ENCODE data around the gene CPSF7. TPM values are rescaled to one million over a fixed set of nuclear protein-coding genes. Genes with fewer than 3 reads are reported as not detected.

CPSF7 gene
- total and polyA plus RNA-seq, 10 of the 15 experiments (the other 5 are each of a cell fraction or from before 2014, with no cell fraction given): 14.9 to 93.1 (median 60.9) TPM

DNA sequence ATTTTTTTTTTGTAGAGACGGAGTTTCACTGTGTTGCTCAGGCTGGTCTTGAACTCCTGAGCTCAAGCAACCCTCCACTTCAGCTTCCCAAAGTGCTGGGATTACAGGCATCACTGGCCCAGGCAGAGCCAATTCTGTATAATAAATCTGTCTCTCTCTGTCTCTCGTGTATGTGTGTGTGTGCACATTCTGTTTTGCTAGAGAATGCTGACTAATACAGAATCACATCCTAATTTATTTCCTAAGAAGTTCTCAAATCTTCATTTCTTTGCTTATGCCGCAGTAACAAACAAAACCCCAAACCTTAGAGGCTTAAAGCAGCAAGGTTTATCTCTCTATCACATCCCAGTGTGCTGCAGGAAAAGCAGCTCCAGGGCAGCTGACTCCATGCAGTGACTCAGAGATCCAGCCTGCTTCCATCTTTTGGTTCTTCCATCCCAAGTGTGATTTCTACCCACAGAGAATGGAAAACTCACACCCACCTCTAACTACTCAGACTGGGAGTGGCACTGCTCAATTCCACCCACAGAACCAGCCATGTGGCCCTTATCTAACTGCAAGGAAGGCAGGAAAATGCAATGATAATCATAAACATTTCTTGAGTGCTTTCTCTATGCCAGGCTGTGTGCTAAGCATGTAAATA lies 43.7 kb upstream of the CPSF7 start:
- Histone ChIP-seq H3K9me3 (replicated peaks; ENCODE audit: control insufficient read depth, insufficient read depth, low read length) (no peaks in the 10 kb centered on the region), H3K27me3 (replicated peaks in 1 of 2; ENCODE audit: control insufficient read depth in 2 of 2, insufficient read depth in 2 of 2, low read length in 1 of 2) (no peaks in the 10 kb centered on the region), H3K4me1 (ENCODE audit: control insufficient read depth, insufficient read depth, low read length) (no peaks in the 10 kb centered on the region), H3K27ac (ENCODE audit: control insufficient read depth, insufficient read depth) (no peak overlapping the region), H3K79me2 (ENCODE audit: control insufficient read depth, insufficient read depth, low read length) (no peaks in the 10 kb centered on the region), H3K9ac (ENCODE audit: control insufficient read depth, insufficient read depth, low read length) (no peak overlapping the region), H2AFZ (ENCODE audit: control insufficient read depth, low read depth, low read length) (no peak overlapping the region), H3K4me3 (no peak overlapping the region), H3K4me2 (ENCODE audit: control insufficient read depth, insufficient read depth) (no peak overlapping the region), H4K20me1 (ENCODE audit: control insufficient read depth, insufficient read depth) (peaks cover 3% of the 10 kb centered on the region; the same call in 1 of the 2 replicates), H3K36me3 (ENCODE audit: control insufficient read depth in 2 of 2, insufficient read depth in 2 of 2, low read length in 1 of 2) (no peaks in the 10 kb centered on the region; a peak in 1 of 4 replicates)
- RAD21 ChIA-PET (ENCODE audit: unreplicated experiment): interaction anchor here (0.7 kb wide), 1 partner anchor 25 kb away, joined by 4 read pairs; no protein-coding TSS in a partner anchor
- POLR2A ChIA-PET: no interaction called here
- SMC1A ChIA-PET (ENCODE audit: uncharacterized antibody, unreplicated experiment): no interaction called here
- BruUV-seq (replicated peaks): no TSS peak
- no peak for ATAC-seq
- FAIRE-seq: no peak
- CTCF ChIA-PET: interaction anchor here (0.6 to 1.9 kb wide), 4 partner anchors 9 to 194 kb away, joined by 3 to 7 read pairs (median 4); no protein-coding TSS in a partner anchor
- 51% methylated on average over 3 of the region's 3 CpGs for WGBS (ENCODE audit: insufficient coverage, insufficient replicate concordance, low lambda C conversion rate, missing lambda C conversion rate)
- in situ Hi-C loops (cut with MboI): no loop called here
- intact Hi-C loops (cut with micrococcal nuclease; ENCODE audit: unreplicated experiment): loop anchor here (10.0 kb wide), 1 partner anchor 261 kb away; no protein-coding TSS in a partner anchor
- DNase-seq (ENCODE audit: low read depth, low spot score): no peak
- TF ChIP-seq USF2 (IDR thresholded peaks at IDR 0.05; ENCODE audit: borderline replicate concordance, low read depth, low read length) (no peak), BCLAF1 (IDR thresholded peaks at IDR 0.05) (no peak), HDAC2 (IDR thresholded peaks at IDR 0.05) (no peak), CBX3 (IDR thresholded peaks at IDR 0.05; ENCODE audit: borderline replicate concordance, low read depth) (no peak)
